HEK293 (cell line): Measurements from ENCODE around the gene RNF224.

Source experiments
- CTCF ChIA-PET: fragments of 350-600 bp; formaldehyde crosslinking; extraction: SDS; loops from one replicate; lab custom pipeline; 2021; ENCODE audit warnings: antibody characterized with exemption; lab: Yijun Ruan, JAX
- POLR2A ChIA-PET: fragments of 300-600 bp; formaldehyde crosslinking; extraction: SDS; loops from one replicate; lab custom pipeline; 2020; ENCODE audit warnings: antibody characterized with exemption, inconsistent platforms; lab: Yijun Ruan, JAX
- H3K27ac ChIP-seq: fragments of 200-500 bp; sonication (Bioruptor generic); 2 replicates; pipeline ENCODE4 v1.5.1; 2014; ENCODE audit warnings: low read depth, low read length, control low read depth, inconsistent platforms; ENCODE audit errors: extremely low read depth
- H3K36me3 ChIP-seq, 2 experiments: fragments of 200-500 bp in 1 of 2; sonication (Bioruptor generic) in 1 of 2; 1 replicate in 1 of 2; 2 replicates in 1 of 2; pipeline ENCODE4 v1.5.1; 2014 to 2017; ENCODE audit warnings: inconsistent platforms in 2 of 2, low read length in 2 of 2; ENCODE audit not compliant: control insufficient read depth in 2 of 2, insufficient read depth in 1 of 2
- H3K4me1 ChIP-seq: fragments of 200-500 bp; sonication (Bioruptor generic); 2 replicates; pipeline ENCODE4 v1.5.1; 2014; ENCODE audit warnings: mild to moderate bottlenecking, low read length, inconsistent platforms; ENCODE audit not compliant: control insufficient read depth, insufficient read depth
- H3K4me3 ChIP-seq: 2 replicates; pipeline ENCODE4 v1.5.1; 2011; ENCODE audit warnings: low read depth, mild to moderate bottlenecking, control low read depth, low read length, moderate library complexity
- H3K9me3 ChIP-seq: fragments of 200-500 bp; sonication (Bioruptor generic); 2 replicates; pipeline ENCODE4 v1.5.1; 2014; ENCODE audit warnings: low read depth, low read length, inconsistent platforms; ENCODE audit not compliant: control insufficient read depth, insufficient read depth
- BCL11B ChIP-seq: fragments of 450-650 bp; formaldehyde crosslinking; IDR thresholded peaks from 2 replicates; pipeline ENCODE4 v1.5.1; 2016; ENCODE audit warnings: low read depth, missing biosample characterization, missing genetic modification characterization
- EGR2 ChIP-seq: fragments of 450-650 bp; formaldehyde crosslinking; IDR thresholded peaks from 2 replicates; pipeline ENCODE4 v1.5.1; 2016; ENCODE audit warnings: low read depth, missing biosample characterization, missing genetic modification characterization
- GLIS2 ChIP-seq: fragments of 450-650 bp; formaldehyde crosslinking; IDR thresholded peaks from 2 replicates; pipeline ENCODE4 v1.5.1; 2016; ENCODE audit warnings: missing biosample characterization, missing genetic modification characterization
- ZBTB48 ChIP-seq: fragments of 450-650 bp; formaldehyde crosslinking; IDR thresholded peaks from 2 replicates; pipeline ENCODE4 v1.5.1; 2016; ENCODE audit warnings: missing biosample characterization, missing genetic modification characterization
- ZFHX2 ChIP-seq: fragments of 450-650 bp; formaldehyde crosslinking; conservative IDR thresholded peaks from 2 replicates; pipeline ENCODE4 v1.5.1; 2016; ENCODE audit warnings: missing biosample characterization, missing genetic modification characterization
- ZNF114 ChIP-seq: fragments of 450-650 bp; formaldehyde crosslinking; IDR thresholded peaks from 2 replicates; pipeline ENCODE4 v1.5.0; 2017; ENCODE audit warnings: missing biosample characterization, missing genetic modification characterization
- ZNF184 ChIP-seq: fragments of 450-650 bp; IDR thresholded peaks from 2 replicates; pipeline ENCODE4 v1.5.1; 2018; ENCODE audit warnings: missing biosample characterization, mild to moderate bottlenecking, missing genetic modification characterization
- ZNF335 ChIP-seq: fragments of 450-650 bp; formaldehyde crosslinking; conservative IDR thresholded peaks from 2 replicates; pipeline ENCODE4 v1.5.1; 2016; ENCODE audit warnings: missing biosample characterization, missing genetic modification characterization
- ZNF501 ChIP-seq: fragments of 450-650 bp; formaldehyde crosslinking; IDR thresholded peaks from 2 replicates; pipeline ENCODE4 v1.5.1; 2016; ENCODE audit warnings: missing biosample characterization, missing genetic modification characterization
- ZNF521 ChIP-seq: fragments of 450-650 bp; formaldehyde crosslinking; IDR thresholded peaks from 2 replicates; pipeline ENCODE4 v1.5.1; 2017; ENCODE audit warnings: missing biosample characterization, mild to moderate bottlenecking, missing genetic modification characterization
- TF ChIP-seq, protein P1 (sequence below): fragments of 450-650 bp; formaldehyde crosslinking; IDR thresholded peaks from 2 replicates; pipeline ENCODE4 v1.5.1; 2016; ENCODE audit warnings: missing biosample characterization, missing genetic modification characterization
- TF ChIP-seq, protein P2 (sequence below): fragments of 450-650 bp; formaldehyde crosslinking; IDR thresholded peaks from 2 replicates; pipeline ENCODE4 v1.5.1; 2016; ENCODE audit warnings: missing biosample characterization, missing genetic modification characterization
- TF ChIP-seq, protein P3 (sequence below): fragments of 450-650 bp; formaldehyde crosslinking; conservative IDR thresholded peaks from 2 replicates; pipeline ENCODE4 v1.5.1; 2016; ENCODE audit warnings: low read depth, missing biosample characterization, missing genetic modification characterization

RNF224 gene

GRCh38 chr9:137227853-137228505 lies 677 bp downstream of the RNF224 start (continued):
- TF ChIP-seq ZFHX2 = peak; percentile 64; the same call in 1 of the 2 replicates
- TF ChIP-seq, protein P1, sequence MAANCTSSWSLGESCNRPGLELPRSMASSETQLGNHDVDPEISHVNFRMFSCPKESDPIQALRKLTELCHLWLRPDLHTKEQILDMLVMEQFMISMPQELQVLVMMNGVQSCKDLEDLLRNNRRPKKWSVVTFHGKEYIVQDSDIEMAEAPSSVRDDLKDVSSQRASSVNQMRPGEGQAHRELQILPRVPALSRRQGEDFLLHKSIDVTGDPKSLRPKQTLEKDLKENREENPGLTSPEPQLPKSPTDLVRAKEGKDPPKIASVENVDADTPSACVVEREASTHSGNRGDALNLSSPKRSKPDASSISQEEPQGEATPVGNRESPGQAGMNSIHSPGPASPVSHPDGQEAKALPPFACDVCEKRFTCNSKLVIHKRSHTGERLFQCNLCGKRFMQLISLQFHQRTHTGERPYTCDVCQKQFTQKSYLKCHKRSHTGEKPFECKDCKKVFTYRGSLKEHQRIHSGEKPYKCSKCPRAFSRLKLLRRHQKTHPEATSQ (tag by site-specific recombination) = no peak
- no peak for TF ChIP-seq ZNF114 (tag by site-specific recombination)
- TF ChIP-seq ZBTB48 (tag by site-specific recombination) = no peak
- no peak for TF ChIP-seq ZNF521 (tag by site-specific recombination)

- no peaks in the 10 kb centered on the region for H3K9me3 ChIP-seq
- H3K27ac ChIP-seq = no peak overlapping the region
- CTCF ChIA-PET = interaction anchor here (0.6 to 6.7 kb wide), 16 partner anchors 8 to 441 kb away, joined by 3 to 69 read pairs (median 6); partner anchors contain the start of genes ABCA2, LRRC26, NPDC1 and SAPCD2
- peak; percentile 53; the same call in 1 of the 2 replicates for TF ChIP-seq GLIS2 (tag by site-specific recombination)
- TF ChIP-seq, protein P2, sequence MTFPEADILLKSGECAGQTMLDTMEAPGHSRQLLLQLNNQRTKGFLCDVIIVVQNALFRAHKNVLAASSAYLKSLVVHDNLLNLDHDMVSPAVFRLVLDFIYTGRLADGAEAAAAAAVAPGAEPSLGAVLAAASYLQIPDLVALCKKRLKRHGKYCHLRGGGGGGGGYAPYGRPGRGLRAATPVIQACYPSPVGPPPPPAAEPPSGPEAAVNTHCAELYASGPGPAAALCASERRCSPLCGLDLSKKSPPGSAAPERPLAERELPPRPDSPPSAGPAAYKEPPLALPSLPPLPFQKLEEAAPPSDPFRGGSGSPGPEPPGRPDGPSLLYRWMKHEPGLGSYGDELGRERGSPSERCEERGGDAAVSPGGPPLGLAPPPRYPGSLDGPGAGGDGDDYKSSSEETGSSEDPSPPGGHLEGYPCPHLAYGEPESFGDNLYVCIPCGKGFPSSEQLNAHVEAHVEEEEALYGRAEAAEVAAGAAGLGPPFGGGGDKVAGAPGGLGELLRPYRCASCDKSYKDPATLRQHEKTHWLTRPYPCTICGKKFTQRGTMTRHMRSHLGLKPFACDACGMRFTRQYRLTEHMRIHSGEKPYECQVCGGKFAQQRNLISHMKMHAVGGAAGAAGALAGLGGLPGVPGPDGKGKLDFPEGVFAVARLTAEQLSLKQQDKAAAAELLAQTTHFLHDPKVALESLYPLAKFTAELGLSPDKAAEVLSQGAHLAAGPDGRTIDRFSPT = 0 out of 2 replicates have a peak, but pooled peaks have one; percentile 10
- TF ChIP-seq BCL11B (tag by site-specific recombination) = 0 out of 2 replicates have a peak, but pooled peaks have one; percentile 25
- no peak for TF ChIP-seq ZNF184 (tag by site-specific recombination)
- H3K36me3 ChIP-seq = no peaks in the 10 kb centered on the region
- H3K4me1 ChIP-seq = no peaks in the 10 kb centered on the region
- no peak overlapping the region for H3K4me3 ChIP-seq
- POLR2A ChIA-PET = interaction anchor here (1.8 to 17.2 kb wide), 4 partner anchors 13 to 182 kb away, joined by 3 to 304 read pairs (median 119); partner anchors contain the start of genes NDOR1, NPDC1, TMEM203 and TPRN
Measured at GRCh38 chr9:137228506-137228967, 1.2 kb downstream of the RNF224 start.

GRCh38 chr9:137228968-137229896 lies 1.9 kb downstream of the RNF224 start:
- no peak overlapping the region for H3K27ac ChIP-seq
- H3K36me3 ChIP-seq = no peaks in the 10 kb centered on the region
- no peak overlapping the region for H3K4me3 ChIP-seq
- TF ChIP-seq ZNF335 (tag by site-specific recombination) = peak; percentile 82
- TF ChIP-seq, protein P3, sequence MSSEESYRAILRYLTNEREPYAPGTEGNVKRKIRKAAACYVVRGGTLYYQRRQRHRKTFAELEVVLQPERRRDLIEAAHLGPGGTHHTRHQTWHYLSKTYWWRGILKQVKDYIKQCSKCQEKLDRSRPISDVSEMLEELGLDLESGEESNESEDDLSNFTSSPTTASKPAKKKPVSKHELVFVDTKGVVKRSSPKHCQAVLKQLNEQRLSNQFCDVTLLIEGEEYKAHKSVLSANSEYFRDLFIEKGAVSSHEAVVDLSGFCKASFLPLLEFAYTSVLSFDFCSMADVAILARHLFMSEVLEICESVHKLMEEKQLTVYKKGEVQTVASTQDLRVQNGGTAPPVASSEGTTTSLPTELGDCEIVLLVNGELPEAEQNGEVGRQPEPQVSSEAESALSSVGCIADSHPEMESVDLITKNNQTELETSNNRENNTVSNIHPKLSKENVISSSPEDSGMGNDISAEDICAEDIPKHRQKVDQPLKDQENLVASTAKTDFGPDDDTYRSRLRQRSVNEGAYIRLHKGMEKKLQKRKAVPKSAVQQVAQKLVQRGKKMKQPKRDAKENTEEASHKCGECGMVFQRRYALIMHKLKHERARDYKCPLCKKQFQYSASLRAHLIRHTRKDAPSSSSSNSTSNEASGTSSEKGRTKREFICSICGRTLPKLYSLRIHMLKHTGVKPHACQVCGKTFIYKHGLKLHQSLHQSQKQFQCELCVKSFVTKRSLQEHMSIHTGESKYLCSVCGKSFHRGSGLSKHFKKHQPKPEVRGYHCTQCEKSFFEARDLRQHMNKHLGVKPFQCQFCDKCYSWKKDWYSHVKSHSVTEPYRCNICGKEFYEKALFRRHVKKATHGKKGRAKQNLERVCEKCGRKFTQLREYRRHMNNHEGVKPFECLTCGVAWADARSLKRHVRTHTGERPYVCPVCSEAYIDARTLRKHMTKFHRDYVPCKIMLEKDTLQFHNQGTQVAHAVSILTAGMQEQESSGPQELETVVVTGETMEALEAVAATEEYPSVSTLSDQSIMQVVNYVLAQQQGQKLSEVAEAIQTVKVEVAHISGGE (tag by site-specific recombination) = no peak
- TF ChIP-seq, protein P2 = 0 out of 2 replicates have a peak, but pooled peaks have one; percentile 10
- peak; percentile 84 for TF ChIP-seq ZFHX2
- TF ChIP-seq ZNF501 (tag by site-specific recombination) = no peak
- peak; percentile 85 for TF ChIP-seq EGR2 (tag by site-specific recombination)
- H3K9me3 ChIP-seq = no peaks in the 10 kb centered on the region
- POLR2A ChIA-PET = interaction anchor here (0.6 to 17.2 kb wide), 6 partner anchors 12 to 159 kb away, joined by 3 to 304 read pairs (median 8); partner anchors contain the start of genes NDOR1, SAPCD2, SSNA1 and TMEM203
- CTCF ChIA-PET = interaction anchor here (0.6 to 5.6 kb wide), 9 partner anchors 8 to 333 kb away, joined by 3 to 69 read pairs (median 3); partner anchors contain the start of gene NPDC1
- H3K4me1 ChIP-seq = no peaks in the 10 kb centered on the region
